Type B pancreatic cell (in vitro differentiated cells): ENCODE measurements around the gene TXNRD1. TPM values are rescaled to one million over a fixed set of nuclear protein-coding genes. Genes with fewer than 3 reads are reported as not detected.

Experiments used
- DNase-seq: peaks from one replicate; pipeline ENCODE4 v3.0.0; 2021; ENCODE audit warnings: mixed read lengths; ENCODE audit not compliant: unreplicated experiment; ENCODE audit errors: extremely low spot score
- H3K27ac Mint-ChIP-seq: 2 replicates; pipeline ENCODE4 v1.8.0; 2021; ENCODE audit warnings: mild to moderate bottlenecking, mixed read lengths
- H3K27me3 Mint-ChIP-seq: 2 replicates; pipeline ENCODE4 v1.8.0; 2021; ENCODE audit warnings: mixed read lengths
- H3K36me3 Mint-ChIP-seq: 2 replicates; pipeline ENCODE4 v1.8.0; 2021; ENCODE audit warnings: mixed read lengths
- H3K4me1 Mint-ChIP-seq: one replicate; pipeline ENCODE4 v1.8.0; 2021; ENCODE audit warnings: mixed read lengths; ENCODE audit not compliant: unreplicated experiment
- H3K4me3 Mint-ChIP-seq: 2 replicates; pipeline ENCODE4 v1.8.0; 2021; ENCODE audit warnings: mild to moderate bottlenecking, mixed read lengths
- H3K9me3 Mint-ChIP-seq: 2 replicates; pipeline ENCODE4 v1.8.0; 2021; ENCODE audit warnings: mixed read lengths
- CTCF ChIP-seq: fragments of 200-600 bp; sonication (generic); conservative IDR thresholded peaks from 2 replicates; pipeline ENCODE4 v1.5.0; 2021; ENCODE audit warnings: antibody characterized with exemption, mild to moderate bottlenecking
- total RNA-seq: library from RNA; stranded (reverse); gene quantifications from 2 replicates; pipeline ENCODE4 v1.2.1, GENCODE V29; 2021; ENCODE audit warnings: low replicate concordance

Gene TXNRD1
- total RNA-seq, 1 donor from 2014 or later = 94.7 TPM

- Mint-ChIP-seq H3K36me3 (no peaks in the 10 kb centered on the region), H3K4me3 (no peak overlapping the region), H3K27me3 (no peaks in the 10 kb centered on the region), H3K27ac (no peak overlapping the region), H3K9me3 (peaks cover 12% of the 10 kb centered on the region), H3K4me1 (peaks cover 4% of the 10 kb centered on the region)
- no peak for TF ChIP-seq CTCF
- DNase-seq = no peak
These were observed 17.2 kb downstream of the TXNRD1 start for GRCh38 chr12:104232609-104233280.

GRCh38 chr12:104234926-104235499 is 19.4 kb downstream of the TXNRD1 start:
- H3K27me3 Mint-ChIP-seq = no peaks in the 10 kb centered on the region
- TF ChIP-seq CTCF = no peak
- no peak overlapping the region for H3K4me3 Mint-ChIP-seq
- peaks cover 4% of the 10 kb centered on the region for H3K4me1 Mint-ChIP-seq
- H3K9me3 Mint-ChIP-seq = peaks cover 12% of the 10 kb centered on the region
- DNase-seq = no peak
- no peaks in the 10 kb centered on the region for H3K36me3 Mint-ChIP-seq
- no peak overlapping the region for H3K27ac Mint-ChIP-seq

DNA sequence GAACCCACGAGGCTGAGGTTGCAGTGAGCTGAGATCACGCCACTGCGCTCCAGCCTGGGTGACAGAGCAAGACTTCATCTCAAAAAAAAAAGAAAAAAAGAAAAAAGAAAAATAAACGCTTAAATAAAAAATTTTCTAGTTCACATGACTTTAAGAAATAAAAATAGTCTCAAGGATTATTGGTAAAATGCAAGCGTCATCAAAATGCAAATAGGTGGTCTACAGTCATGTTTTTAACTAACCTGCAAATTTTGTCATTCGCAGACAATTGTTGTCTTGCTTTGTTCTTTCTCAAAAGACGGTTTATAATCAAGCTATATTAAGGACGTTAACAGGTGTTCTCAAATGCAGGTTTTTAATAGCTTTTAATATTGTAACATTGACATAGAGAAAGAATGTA is 22.4 kb downstream of the TXNRD1 start:
- Mint-ChIP-seq H3K27ac (no peak overlapping the region), H3K4me1 (peaks cover 4% of the 10 kb centered on the region), H3K4me3 (no peak overlapping the region), H3K36me3 (no peaks in the 10 kb centered on the region), H3K9me3 (peaks cover 5% of the 10 kb centered on the region), H3K27me3 (no peaks in the 10 kb centered on the region)
- no peak for DNase-seq
- no peak for TF ChIP-seq CTCF

DNA sequence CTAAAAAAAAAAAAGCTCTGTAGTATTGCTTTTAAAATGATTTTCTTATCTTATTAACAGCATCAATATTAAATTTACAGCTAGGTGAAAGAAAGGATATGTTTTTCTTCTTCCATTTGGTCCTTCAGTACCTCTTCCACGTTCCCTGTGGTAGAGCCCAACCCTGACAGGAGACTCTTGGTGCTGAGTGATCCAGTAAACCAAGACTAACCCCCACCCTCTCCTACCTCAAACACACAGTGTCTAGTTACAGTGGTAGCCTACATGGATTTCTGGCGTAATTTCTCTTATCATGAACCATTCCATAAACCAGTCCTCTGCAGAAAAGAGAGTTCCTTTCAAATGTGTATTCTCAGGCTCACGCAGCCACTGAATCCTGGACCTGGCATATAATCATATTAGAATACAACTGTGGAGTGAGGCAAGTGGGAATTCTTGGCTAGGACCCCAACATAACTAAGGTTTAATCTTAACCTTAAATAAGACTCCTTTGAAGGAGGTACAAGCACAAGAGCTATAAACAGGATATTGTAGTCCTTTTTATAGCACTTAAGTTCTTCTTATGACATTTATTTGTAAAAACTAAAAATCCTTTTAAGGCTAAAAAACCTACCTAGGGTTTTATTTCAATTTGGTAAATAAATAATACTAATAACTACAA is 27.1 kb downstream of the TXNRD1 start:
- H3K27ac Mint-ChIP-seq = no peak overlapping the region
- H3K36me3 Mint-ChIP-seq = no peaks in the 10 kb centered on the region
- no peak for TF ChIP-seq CTCF
- H3K4me3 Mint-ChIP-seq = no peak overlapping the region
- H3K9me3 Mint-ChIP-seq = no peaks in the 10 kb centered on the region
- H3K27me3 Mint-ChIP-seq = no peaks in the 10 kb centered on the region
- no peak for DNase-seq
- H3K4me1 Mint-ChIP-seq = no peaks in the 10 kb centered on the region

- Mint-ChIP-seq H3K27me3 (no peaks in the 10 kb centered on the region), H3K4me3 (no peak overlapping the region), H3K9me3 (no peaks in the 10 kb centered on the region), H3K36me3 (no peaks in the 10 kb centered on the region), H3K4me1 (no peaks in the 10 kb centered on the region), H3K27ac (no peak overlapping the region)
- no peak for DNase-seq
- no peak for TF ChIP-seq CTCF
These were observed 28.0 kb downstream of the TXNRD1 start for GRCh38 chr12:104243551-104243950.
